ENCODE data around the gene AGBL1. TPM values are rescaled to one million over a fixed set of nuclear protein-coding genes. Genes with fewer than 3 reads are reported as not detected.

The AGBL1 gene
- total RNA-seq, 1 donor from 2014 or later: 0.76 TPM

- H3K36me3 Mint-ChIP-seq (ENCODE audit: unreplicated experiment): no peaks in the 10 kb centered on the region
- DNase-seq: no peak
- no peaks in the 10 kb centered on the region for H3K4me1 Mint-ChIP-seq (ENCODE audit: low read depth, unreplicated experiment)
Observed at GRCh38 chr15:86863226-86863915, 783.7 kb downstream of the AGBL1 start.

GRCh38 chr15:86865920-86866319 lies 786.2 kb downstream of the AGBL1 start:
- Mint-ChIP-seq H3K9me3 (ENCODE audit: unreplicated experiment) (no peaks in the 10 kb centered on the region), H3K4me3 (ENCODE audit: unreplicated experiment) (no peak overlapping the region), H3K27me3 (ENCODE audit: unreplicated experiment) (no peaks in the 10 kb centered on the region), H3K4me1 (ENCODE audit: low read depth, unreplicated experiment) (no peaks in the 10 kb centered on the region), H3K27ac (ENCODE audit: unreplicated experiment) (no peak overlapping the region), H3K36me3 (ENCODE audit: unreplicated experiment) (no peaks in the 10 kb centered on the region)
- DNase-seq: no peak
- no peak for TF ChIP-seq CTCF (IDR thresholded peaks at IDR 0.05; ENCODE audit: partially characterized antibody, unreplicated experiment)

More at GRCh38 chr15:86863226-86863915, 783.7 kb downstream of the AGBL1 start:
- no peak overlapping the region for H3K4me3 Mint-ChIP-seq (ENCODE audit: unreplicated experiment)
- no peaks in the 10 kb centered on the region for H3K9me3 Mint-ChIP-seq (ENCODE audit: unreplicated experiment)
- H3K27me3 Mint-ChIP-seq (ENCODE audit: unreplicated experiment): no peaks in the 10 kb centered on the region
- TF ChIP-seq CTCF (IDR thresholded peaks at IDR 0.05; ENCODE audit: partially characterized antibody, unreplicated experiment): no peak
- H3K27ac Mint-ChIP-seq (ENCODE audit: unreplicated experiment): no peak overlapping the region

- H3K9me3 Mint-ChIP-seq (ENCODE audit: unreplicated experiment): no peaks in the 10 kb centered on the region
- H3K4me3 Mint-ChIP-seq (ENCODE audit: unreplicated experiment): no peak overlapping the region
- H3K27ac Mint-ChIP-seq (ENCODE audit: unreplicated experiment): no peak overlapping the region
- no peak for TF ChIP-seq CTCF (IDR thresholded peaks at IDR 0.05; ENCODE audit: partially characterized antibody, unreplicated experiment)
- DNase-seq: no peak
- no peaks in the 10 kb centered on the region for H3K36me3 Mint-ChIP-seq (ENCODE audit: unreplicated experiment)
- peaks cover 3% of the 10 kb centered on the region for H3K4me1 Mint-ChIP-seq (ENCODE audit: low read depth, unreplicated experiment)
- H3K27me3 Mint-ChIP-seq (ENCODE audit: unreplicated experiment): no peaks in the 10 kb centered on the region
Observed at GRCh38 chr15:86870846-86871245, 791.2 kb downstream of the AGBL1 start.

GRCh38 chr15:86871964-86872363 lies 792.3 kb downstream of the AGBL1 start:
- Mint-ChIP-seq H3K27me3 (ENCODE audit: unreplicated experiment) (no peaks in the 10 kb centered on the region), H3K4me1 (ENCODE audit: low read depth, unreplicated experiment) (peaks cover 3% of the 10 kb centered on the region), H3K27ac (ENCODE audit: unreplicated experiment) (no peak overlapping the region), H3K36me3 (ENCODE audit: unreplicated experiment) (no peaks in the 10 kb centered on the region), H3K9me3 (ENCODE audit: unreplicated experiment) (no peaks in the 10 kb centered on the region), H3K4me3 (ENCODE audit: unreplicated experiment) (no peak overlapping the region)
- no peak for DNase-seq
- TF ChIP-seq CTCF (IDR thresholded peaks at IDR 0.05; ENCODE audit: partially characterized antibody, unreplicated experiment): no peak

- Mint-ChIP-seq H3K27me3 (ENCODE audit: unreplicated experiment) (no peaks in the 10 kb centered on the region), H3K4me3 (ENCODE audit: unreplicated experiment) (no peak overlapping the region), H3K36me3 (ENCODE audit: unreplicated experiment) (no peaks in the 10 kb centered on the region), H3K4me1 (ENCODE audit: low read depth, unreplicated experiment) (peaks cover 5% of the 10 kb centered on the region), H3K9me3 (ENCODE audit: unreplicated experiment) (no peaks in the 10 kb centered on the region), H3K27ac (ENCODE audit: unreplicated experiment) (no peak overlapping the region)
- no peak for DNase-seq
- TF ChIP-seq CTCF (IDR thresholded peaks at IDR 0.05; ENCODE audit: partially characterized antibody, unreplicated experiment): no peak
Observed at GRCh38 chr15:86872782-86873181, 793.1 kb downstream of the AGBL1 start.
